Measurements from ENCODE around the gene TNFSF13.

The TNFSF13 gene

DNA sequence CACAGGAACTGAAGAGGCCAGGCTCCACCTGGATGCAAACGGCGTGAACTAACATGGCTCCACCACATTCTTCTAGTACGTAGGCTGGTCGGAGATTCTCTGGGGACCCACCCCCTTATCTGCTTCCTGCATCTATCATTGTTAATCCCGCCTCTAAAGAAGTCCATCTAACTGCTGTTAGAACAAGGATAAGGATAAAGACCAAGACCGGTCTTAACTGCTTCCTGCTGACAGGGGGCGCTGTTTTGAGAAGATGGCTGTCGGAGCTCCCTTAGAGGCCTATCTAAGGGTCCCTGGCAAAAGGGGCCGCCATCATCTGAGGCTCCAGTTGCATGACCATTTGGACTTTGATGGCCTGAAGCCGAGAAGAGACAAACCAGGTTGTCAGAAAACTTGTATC is 35.5 kb upstream of the TNFSF13 start:
- TF ChIP-seq POLR2AphosphoS5 (IDR thresholded peaks at IDR 0.05; ENCODE audit: borderline replicate concordance, low read depth, low read length) = no peak
- TF ChIP-seq EZH2 (IDR thresholded peaks at IDR 0.05) = no peak
- TF ChIP-seq FOXP2 (optimal IDR thresholded peaks at IDR 0.05; ENCODE audit: control extremely low read depth, extremely low read length, insufficient read depth) = no peak
- H3K36me3 ChIP-seq (ENCODE audit: insufficient read depth, low read length) = no peaks in the 10 kb centered on the region
- no peak overlapping the region for H3K9ac ChIP-seq (ENCODE audit: insufficient read length)
- no peak overlapping the region for H3K27ac ChIP-seq
- DNase-seq (ENCODE audit: low read depth, low spot score) = no peak
- no peaks in the 10 kb centered on the region for H3K9me3 ChIP-seq (ENCODE audit: low read depth, low read length)
- H3K4me3 ChIP-seq = no peak overlapping the region

DNA sequence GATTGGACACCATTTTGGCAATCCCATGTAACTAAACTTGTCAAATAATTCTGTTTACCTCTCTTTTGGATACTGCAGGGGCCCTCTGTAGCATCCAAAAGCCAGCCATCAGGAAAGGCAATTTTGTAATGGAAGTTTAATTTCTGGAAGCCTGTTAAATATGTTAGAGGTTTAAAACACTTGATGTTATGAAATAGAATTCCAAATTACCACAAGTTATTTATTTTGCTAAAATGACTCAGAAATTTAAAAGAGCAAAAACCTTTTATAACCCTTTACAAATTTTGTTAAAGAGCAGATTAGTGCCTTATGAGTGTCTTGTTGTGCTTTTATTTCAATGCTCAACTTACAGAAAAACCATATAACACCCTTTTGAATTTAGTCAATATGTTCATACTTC is 29.7 kb upstream of the TNFSF13 start:
- H3K4me3 ChIP-seq = no peak overlapping the region
- H3K27ac ChIP-seq = no peak overlapping the region
- H3K36me3 ChIP-seq (ENCODE audit: insufficient read depth, low read length) = no peaks in the 10 kb centered on the region
- TF ChIP-seq POLR2AphosphoS5 (IDR thresholded peaks at IDR 0.05; ENCODE audit: borderline replicate concordance, low read depth, low read length) (no peak), FOXP2 (optimal IDR thresholded peaks at IDR 0.05; ENCODE audit: control extremely low read depth, extremely low read length, insufficient read depth) (no peak), EZH2 (IDR thresholded peaks at IDR 0.05) (no peak)
- no peaks in the 10 kb centered on the region for H3K9me3 ChIP-seq (ENCODE audit: low read depth, low read length)
- no peak for DNase-seq (ENCODE audit: low read depth, low spot score)
- no peak overlapping the region for H3K9ac ChIP-seq (ENCODE audit: insufficient read length)

DNA sequence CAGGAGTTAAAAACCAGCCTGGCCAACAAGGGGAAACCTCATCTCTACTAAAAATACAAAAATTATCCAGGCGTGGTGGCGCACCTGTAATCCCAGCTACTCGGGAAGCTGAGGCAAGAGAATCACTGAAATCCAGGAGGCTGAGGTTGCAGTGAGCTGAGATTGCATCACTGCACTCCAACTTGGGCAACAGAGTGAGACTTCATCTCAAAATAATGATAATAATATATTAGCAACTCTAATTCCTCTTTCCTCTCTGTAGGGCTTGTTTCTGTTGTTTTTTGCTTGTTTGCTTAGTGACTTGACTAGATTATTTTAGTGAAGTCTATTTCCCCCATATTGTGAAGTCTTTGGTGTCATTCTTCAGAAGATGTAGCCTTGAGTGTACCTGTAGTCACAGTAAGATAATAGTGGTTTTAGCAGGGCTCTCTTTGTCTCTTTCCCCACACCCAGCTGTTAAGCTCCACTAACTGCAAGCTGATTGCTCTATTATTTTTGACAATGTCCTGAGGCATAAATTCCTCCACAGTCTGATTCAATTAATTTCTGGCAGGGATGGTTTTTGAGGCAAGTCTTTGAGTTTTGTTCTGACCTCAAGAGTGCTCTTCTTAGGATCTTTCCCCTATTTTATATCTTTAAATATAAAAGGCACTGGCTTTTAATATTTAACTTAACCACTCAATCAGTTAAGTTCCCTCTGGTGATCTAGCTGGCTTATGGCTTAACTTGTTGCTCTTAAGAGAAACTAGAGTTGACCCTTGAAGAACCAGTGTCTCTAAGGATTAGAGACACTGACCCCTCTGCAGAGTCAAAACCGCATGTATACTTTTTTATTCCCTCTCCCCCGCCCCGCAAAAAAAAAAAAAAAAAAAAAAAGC is 28.3 kb upstream of the TNFSF13 start:
- H3K9me3 ChIP-seq (ENCODE audit: low read depth, low read length) = no peaks in the 10 kb centered on the region
- TF ChIP-seq FOXP2 (optimal IDR thresholded peaks at IDR 0.05; ENCODE audit: control extremely low read depth, extremely low read length, insufficient read depth) (no peak), EZH2 (IDR thresholded peaks at IDR 0.05) (no peak), POLR2AphosphoS5 (IDR thresholded peaks at IDR 0.05; ENCODE audit: borderline replicate concordance, low read depth, low read length) (no peak)
- no peak overlapping the region for H3K4me3 ChIP-seq
- H3K9ac ChIP-seq (ENCODE audit: insufficient read length) = no peak overlapping the region
- H3K36me3 ChIP-seq (ENCODE audit: insufficient read depth, low read length) = no peaks in the 10 kb centered on the region
- DNase-seq (ENCODE audit: low read depth, low spot score) = no peak
- H3K27ac ChIP-seq = no peak overlapping the region

DNA sequence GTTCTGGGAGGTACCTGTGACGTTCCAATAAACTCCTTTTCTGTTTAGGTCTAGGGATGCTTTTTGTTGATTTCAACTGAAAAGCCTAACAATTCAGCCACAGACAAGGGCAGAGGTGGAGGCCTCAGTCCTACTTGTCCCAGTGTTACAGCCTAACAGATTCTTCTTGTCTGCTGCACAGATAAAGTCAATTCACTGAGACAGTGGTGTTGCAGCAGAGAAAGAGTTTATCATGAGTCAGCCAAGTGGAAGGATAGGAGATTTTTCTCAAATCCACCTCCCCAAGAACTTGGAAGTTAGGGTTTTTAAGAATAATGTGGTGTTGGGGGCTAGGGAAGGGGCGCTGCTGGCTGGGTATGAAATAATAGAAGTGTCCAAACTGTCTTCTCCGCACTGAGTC is 20.5 kb upstream of the TNFSF13 start:
- TF ChIP-seq POLR2AphosphoS5 (IDR thresholded peaks at IDR 0.05; ENCODE audit: borderline replicate concordance, low read depth, low read length) (no peak), FOXP2 (optimal IDR thresholded peaks at IDR 0.05; ENCODE audit: control extremely low read depth, extremely low read length, insufficient read depth) (no peak), EZH2 (IDR thresholded peaks at IDR 0.05) (no peak)
- Histone ChIP-seq H3K36me3 (ENCODE audit: insufficient read depth, low read length) (no peaks in the 10 kb centered on the region), H3K9ac (ENCODE audit: insufficient read length) (no peak overlapping the region), H3K27ac (no peak overlapping the region), H3K9me3 (ENCODE audit: low read depth, low read length) (no peaks in the 10 kb centered on the region), H3K4me3 (no peak overlapping the region)
- DNase-seq (ENCODE audit: low read depth, low spot score) = no peak

DNA sequence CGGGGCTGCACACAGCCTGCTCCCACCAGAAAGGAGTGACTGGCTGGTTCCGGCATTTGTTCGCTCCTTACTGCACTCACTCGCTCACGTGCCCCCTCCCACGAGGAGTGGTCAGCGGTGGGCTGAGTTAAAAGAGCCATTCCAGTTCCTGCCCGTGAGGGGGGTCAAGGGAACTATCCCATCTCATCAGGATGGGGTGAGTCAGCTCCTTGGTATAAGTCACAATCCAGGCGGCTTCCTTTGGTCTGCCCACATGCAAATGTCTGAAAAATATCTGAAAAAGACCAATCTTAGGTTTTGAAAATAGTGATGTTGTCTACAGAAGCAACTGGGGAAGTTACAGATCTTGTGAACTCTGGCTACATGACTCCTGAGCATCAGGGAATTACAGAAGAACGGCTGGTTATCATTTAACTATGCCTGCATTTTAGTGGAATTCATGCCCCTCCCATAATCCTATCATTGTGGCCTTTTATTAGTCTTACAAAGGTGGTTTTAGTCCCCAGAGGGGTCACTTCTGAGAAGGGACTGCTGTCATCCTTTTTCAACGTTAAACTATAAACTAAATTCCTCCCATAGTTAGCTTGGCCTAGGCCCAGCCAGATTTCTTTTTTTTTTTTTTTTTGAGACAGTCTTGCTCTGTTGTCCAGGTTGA is 19.5 kb upstream of the TNFSF13 start:
- Histone ChIP-seq H3K4me3 (no peak overlapping the region), H3K36me3 (ENCODE audit: insufficient read depth, low read length) (no peaks in the 10 kb centered on the region), H3K9ac (ENCODE audit: insufficient read length) (no peak overlapping the region), H3K9me3 (ENCODE audit: low read depth, low read length) (no peaks in the 10 kb centered on the region), H3K27ac (no peak overlapping the region)
- TF ChIP-seq EZH2 (IDR thresholded peaks at IDR 0.05) (no peak), POLR2AphosphoS5 (IDR thresholded peaks at IDR 0.05; ENCODE audit: borderline replicate concordance, low read depth, low read length) (no peak), FOXP2 (optimal IDR thresholded peaks at IDR 0.05; ENCODE audit: control extremely low read depth, extremely low read length, insufficient read depth) (no peak)
- no peak for DNase-seq (ENCODE audit: low read depth, low spot score)

DNA sequence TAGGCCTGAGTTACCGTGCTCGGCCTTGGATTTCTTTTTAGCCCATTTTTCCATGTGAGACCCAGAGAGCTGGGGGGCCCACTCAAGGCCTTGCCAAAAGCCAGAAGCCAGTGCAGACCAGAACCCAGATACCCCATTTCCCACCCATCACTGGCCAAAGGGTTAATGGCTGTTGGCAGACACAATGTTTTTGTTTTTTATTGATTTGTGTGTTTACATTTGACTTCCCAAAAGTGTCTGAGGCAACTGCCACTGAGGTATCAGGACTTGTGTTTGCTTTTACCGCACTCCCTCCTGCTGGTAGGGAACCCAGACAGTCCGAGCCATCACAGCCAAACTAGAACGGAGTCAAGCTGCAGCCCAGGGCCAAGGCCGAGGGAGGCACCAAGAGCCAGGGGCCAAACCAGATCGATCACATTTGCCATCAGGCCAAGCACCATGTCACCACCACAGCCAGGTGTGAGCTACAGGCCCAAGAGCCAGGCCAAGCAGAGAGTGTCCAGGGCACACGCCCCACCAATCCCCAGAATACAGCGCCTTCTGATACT is 17.4 kb upstream of the TNFSF13 start:
- no peak overlapping the region for H3K27ac ChIP-seq
- no peak overlapping the region for H3K9ac ChIP-seq (ENCODE audit: insufficient read length)
- no peak for DNase-seq (ENCODE audit: low read depth, low spot score)
- no peaks in the 10 kb centered on the region for H3K9me3 ChIP-seq (ENCODE audit: low read depth, low read length)
- no peak overlapping the region for H3K4me3 ChIP-seq
- no peak for TF ChIP-seq EZH2 (IDR thresholded peaks at IDR 0.05)
- TF ChIP-seq FOXP2 (optimal IDR thresholded peaks at IDR 0.05; ENCODE audit: control extremely low read depth, extremely low read length, insufficient read depth) = no peak
- no peak for TF ChIP-seq POLR2AphosphoS5 (IDR thresholded peaks at IDR 0.05; ENCODE audit: borderline replicate concordance, low read depth, low read length)
- H3K36me3 ChIP-seq (ENCODE audit: insufficient read depth, low read length) = no peaks in the 10 kb centered on the region

DNA sequence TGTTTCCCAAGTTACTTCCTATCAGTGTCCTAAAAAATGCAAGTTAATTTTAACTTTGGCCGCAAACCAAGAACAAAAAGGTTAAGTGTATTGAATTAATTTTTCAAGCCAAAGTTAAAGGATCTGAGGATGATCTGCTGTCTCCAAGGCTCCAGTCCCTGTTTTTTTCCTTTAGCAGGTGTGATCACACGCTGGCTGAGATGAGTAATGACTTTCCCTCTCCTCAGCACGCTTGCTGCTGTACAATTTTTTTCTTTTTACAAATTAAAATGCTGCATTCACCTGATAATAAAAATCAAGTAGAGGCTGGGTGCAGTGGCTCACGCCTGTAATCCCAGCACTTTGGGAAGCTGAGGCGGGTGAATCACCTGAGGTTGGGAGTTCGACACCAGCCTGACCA is 13.6 kb upstream of the TNFSF13 start:
- H3K36me3 ChIP-seq (ENCODE audit: insufficient read depth, low read length) = no peaks in the 10 kb centered on the region
- no peak overlapping the region for H3K9ac ChIP-seq (ENCODE audit: insufficient read length)
- H3K4me3 ChIP-seq = no peak overlapping the region
- no peaks in the 10 kb centered on the region for H3K9me3 ChIP-seq (ENCODE audit: low read depth, low read length)
- no peak for DNase-seq (ENCODE audit: low read depth, low spot score)
- H3K27ac ChIP-seq = no peak overlapping the region
- TF ChIP-seq FOXP2 (optimal IDR thresholded peaks at IDR 0.05; ENCODE audit: control extremely low read depth, extremely low read length, insufficient read depth) (no peak), POLR2AphosphoS5 (IDR thresholded peaks at IDR 0.05; ENCODE audit: borderline replicate concordance, low read depth, low read length) (no peak), EZH2 (IDR thresholded peaks at IDR 0.05) (no peak)

DNA sequence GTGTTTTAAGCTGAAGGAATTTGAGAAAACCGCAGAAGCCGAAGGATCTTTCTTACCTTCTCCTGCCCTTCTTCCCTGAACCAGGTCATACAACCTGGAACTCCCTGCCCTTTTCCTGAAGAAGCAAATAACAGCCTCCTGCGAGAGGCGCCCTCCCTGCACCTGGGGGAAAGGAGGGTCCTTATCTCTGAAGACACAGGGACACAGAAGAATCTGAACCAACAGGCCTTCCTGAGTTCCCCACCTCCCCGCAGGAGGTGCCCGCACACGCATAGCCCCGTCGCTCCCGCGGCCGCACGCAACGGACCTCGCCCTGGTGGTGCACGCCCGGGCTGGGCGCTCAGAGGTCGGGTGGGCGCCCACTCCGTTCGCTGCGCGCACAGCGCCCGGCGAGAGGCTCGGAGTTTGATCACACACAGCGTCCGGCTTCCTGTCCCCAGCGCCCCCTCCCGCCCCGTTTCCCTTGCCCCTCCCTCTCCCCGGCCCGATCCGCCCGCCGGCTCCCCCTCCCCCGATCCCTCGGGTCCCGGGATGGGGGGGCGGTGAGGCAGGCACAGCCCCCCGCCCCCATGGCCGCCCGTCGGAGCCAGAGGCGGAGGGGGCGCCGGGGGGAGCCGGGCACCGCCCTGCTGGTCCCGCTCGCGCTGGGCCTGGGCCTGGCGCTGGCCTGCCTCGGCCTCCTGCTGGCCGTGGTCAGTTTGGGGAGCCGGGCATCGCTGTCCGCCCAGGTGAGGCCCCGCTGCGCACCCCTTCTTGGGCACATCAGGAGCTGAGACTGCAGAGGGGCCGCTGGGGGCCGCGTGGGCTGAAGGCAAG is 9.8 kb upstream of the TNFSF13 start, which contains the start of gene TNFSF12:
TNFSF12 (plus strand) TSS at position 474 of the 816 bp plus-strand sequence; CDS start at position 570, 96 bp downstream.
- H3K4me3 ChIP-seq = no peak within 1 kb of the TSS
- H3K27ac ChIP-seq = no peak within 1 kb of the TSS
- no peak for DNase-seq (ENCODE audit: low read depth, low spot score)
- no peak for TF ChIP-seq FOXP2 (optimal IDR thresholded peaks at IDR 0.05; ENCODE audit: control extremely low read depth, extremely low read length, insufficient read depth)
- no peak for TF ChIP-seq EZH2 (IDR thresholded peaks at IDR 0.05)
- TF ChIP-seq POLR2AphosphoS5 (IDR thresholded peaks at IDR 0.05; ENCODE audit: borderline replicate concordance, low read depth, low read length) = no peak
- no peaks in the 10 kb centered on the region for H3K9me3 ChIP-seq (ENCODE audit: low read depth, low read length)
- no peak within 1 kb of the TSS for H3K9ac ChIP-seq (ENCODE audit: insufficient read length)
- no peaks in the 10 kb centered on the region for H3K36me3 ChIP-seq (ENCODE audit: insufficient read depth, low read length)

Measured in SK-N-MC (cell line).